Measurements from ENCODE around the gene TMEM229B. TPM values are rescaled to one million over a fixed set of nuclear protein-coding genes. Genes with fewer than 3 reads are reported as not detected.

Gene TMEM229B
- total RNA-seq, 1 experiment from 2014 or later = 0.07 TPM

- peak; percentile 75 for DNase-seq (ENCODE audit: extremely low read depth, low read depth)
These were observed 61.4 kb downstream of the TMEM229B start for GRCh38 chr14:67426983-67427606.

DNA sequence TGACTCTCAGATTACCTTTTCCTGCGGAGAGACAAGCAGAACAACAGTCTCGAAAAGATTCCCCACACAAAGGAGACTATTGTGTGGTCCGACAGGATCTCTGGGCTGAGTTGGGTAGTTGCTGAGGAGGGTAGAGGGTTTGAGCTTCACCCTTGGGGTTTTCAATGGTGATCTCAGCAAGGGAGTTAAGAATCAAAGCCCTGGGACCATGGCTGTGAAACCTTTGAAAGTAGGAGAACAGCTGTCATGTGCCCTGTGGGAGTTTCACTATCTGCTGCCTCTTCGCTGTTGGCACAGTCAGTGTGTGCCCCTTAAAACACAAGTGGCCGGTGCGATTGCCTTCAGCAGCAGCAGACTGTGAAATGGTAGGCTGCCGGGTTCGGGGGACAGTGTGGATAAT is 62.4 kb downstream of the TMEM229B start:
- no peak for DNase-seq (ENCODE audit: extremely low read depth, low read depth)

GRCh38 chr14:67425608-67426007 is 62.9 kb downstream of the TMEM229B start:
- no peak for DNase-seq (ENCODE audit: extremely low read depth, low read depth)

DNA sequence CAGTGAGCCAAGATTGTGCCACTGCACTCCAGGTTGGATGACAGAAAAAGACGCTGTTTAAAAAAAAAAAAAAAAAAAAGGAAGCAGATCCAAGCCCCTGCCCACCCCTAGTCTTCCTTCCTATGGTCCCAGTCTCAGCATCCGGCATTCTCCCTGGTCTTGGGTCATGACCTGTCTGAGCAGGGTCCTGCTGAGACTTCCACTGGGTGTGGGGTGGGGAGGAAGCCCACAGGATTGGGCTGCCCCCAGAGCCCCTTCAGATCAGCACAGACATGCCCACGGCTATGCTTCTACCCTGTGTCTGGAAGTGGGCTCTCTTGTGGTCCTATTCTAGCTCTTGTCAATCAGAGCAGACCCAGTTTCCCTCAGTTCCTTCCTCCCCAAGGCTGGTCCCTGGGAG is 64.0 kb downstream of the TMEM229B start:
- DNase-seq (ENCODE audit: extremely low read depth, low read depth) = no peak

DNA sequence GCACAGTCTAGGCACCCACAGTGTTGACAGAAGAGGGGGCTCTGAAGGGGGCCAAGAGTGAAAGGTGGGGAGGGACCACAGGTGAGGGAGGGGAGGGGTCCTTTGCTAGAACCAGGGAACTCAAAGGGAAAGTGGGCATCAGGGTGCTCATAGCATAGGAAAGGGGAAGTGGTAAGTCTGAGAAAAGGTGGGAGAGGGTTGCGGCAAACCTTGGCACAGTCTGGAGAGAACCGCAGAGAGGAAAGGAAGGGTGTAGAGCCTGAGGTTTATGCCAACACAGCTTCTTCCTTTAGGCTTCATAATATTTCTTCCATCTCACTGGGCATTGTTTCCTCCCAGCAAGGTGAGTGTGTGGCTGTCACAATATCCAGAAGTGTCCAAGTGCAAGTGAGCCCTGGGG is 65.1 kb downstream of the TMEM229B start:
- no peak for DNase-seq (ENCODE audit: extremely low read depth, low read depth)

DNA sequence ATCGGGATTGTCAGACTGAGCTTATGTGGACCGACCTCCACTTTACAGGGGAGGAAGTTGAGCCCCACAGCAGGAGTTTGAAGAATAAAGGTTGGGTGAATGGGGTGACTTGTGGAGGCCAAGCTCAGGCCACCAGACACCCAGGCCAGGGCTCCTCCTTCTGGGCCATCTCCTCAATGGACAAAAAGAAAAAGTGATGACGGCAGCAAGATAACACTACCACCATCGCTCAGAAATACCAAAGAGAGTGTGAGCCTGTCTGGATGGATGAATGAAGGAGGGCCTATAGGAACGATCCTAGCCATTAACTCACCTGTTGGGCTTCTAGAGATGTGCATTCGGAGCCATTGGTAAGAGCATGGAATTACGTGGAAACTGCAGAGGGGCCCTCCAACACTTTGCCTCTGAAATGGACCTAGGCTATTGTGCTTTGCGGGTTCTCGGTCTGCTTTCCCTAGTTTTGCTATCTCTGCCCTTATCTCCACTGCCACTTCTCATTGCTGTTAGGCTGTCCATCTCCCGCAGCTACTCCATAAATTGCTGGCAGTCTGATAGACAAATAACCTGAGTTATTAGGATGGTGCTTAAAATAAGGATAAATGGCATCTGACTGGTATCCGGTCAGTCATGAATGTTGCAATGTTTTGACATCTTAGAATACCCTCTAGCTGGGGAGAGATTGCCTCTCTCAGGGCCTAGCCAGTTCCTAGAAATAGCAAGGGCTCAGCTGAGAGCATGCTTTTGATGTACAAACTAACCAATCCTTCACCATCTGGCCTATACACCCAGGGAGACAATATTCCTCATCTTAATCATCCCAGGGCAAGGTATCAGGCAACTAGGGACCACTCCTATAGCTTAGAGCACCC is 66.9 kb downstream of the TMEM229B start:
- DNase-seq (ENCODE audit: extremely low read depth, low read depth) = no peak

Small RNA genes within 50 kb of the gene (small RNA-seq; reads per million reads assigned to genes)
- 0 reads per million in 2 experiments for gene MIR5694

Other genes starting within 250 kb of the TMEM229B start
- 14.5 and 18.3 TPM in 2 replicates for gene PALS1, start 247.3 kb downstream of the TMEM229B start, total RNA-seq (2014; rRNA removed; shearing (Covaris generic))
- 80.1 and 98.2 TPM in 2 replicates for gene ATP6V1D, start 128.9 kb downstream of the TMEM229B start, total RNA-seq (2014; rRNA removed; shearing (Covaris generic))
- 330 and 343 TPM in 2 replicates for gene EIF2S1, start 128.4 kb downstream of the TMEM229B start, total RNA-seq (2014; rRNA removed; shearing (Covaris generic))
- gene PLEK2, start 76.6 kb downstream of the TMEM229B start, total RNA-seq (2014; rRNA removed; shearing (Covaris generic)) = 5.9 and 7.1 TPM in 2 replicates
- gene PLEKHH1, start 44.6 kb upstream of the TMEM229B start, total RNA-seq (2014; rRNA removed; shearing (Covaris generic)) = 9.3 and 12.5 TPM in 2 replicates
- 27.2 and 39.5 TPM in 2 replicates for gene PIGH, start 111.5 kb upstream of the TMEM229B start, total RNA-seq (2014; rRNA removed; shearing (Covaris generic))
- gene ARG2, start 131.2 kb upstream of the TMEM229B start, total RNA-seq (2014; rRNA removed; shearing (Covaris generic)) = 4.8 and 5.2 TPM in 2 replicates
- gene VTI1B, start 185.9 kb upstream of the TMEM229B start, total RNA-seq (2014; rRNA removed; shearing (Covaris generic)) = 47.1 and 49.3 TPM in 2 replicates
- gene RDH11, start 207.0 kb upstream of the TMEM229B start, total RNA-seq (2014; rRNA removed; shearing (Covaris generic)) = 85.8 and 89.1 TPM in 2 replicates
- not detected in 2 replicates for gene RDH12, start 213.2 kb upstream of the TMEM229B start, total RNA-seq (2014; rRNA removed; shearing (Covaris generic))

Data from NCI-H460 (cell line).